Adrenal gland (tissue), 12 donors: Measurements from ENCODE around the gene OXNAD1. TPM values are rescaled to one million over a fixed set of nuclear protein-coding genes. Genes with fewer than 3 reads are reported as not detected.

Source experiments
- DNase-seq, 7 donors: peaks; one replicate each; pipeline ENCODE4 v3.0.0-alpha.2; 2019 to 2020
- H3K27ac ChIP-seq, 5 donors: fragments of 200-600 bp; sonication (generic) in 4 of 5; 1 replicate in 3 of 5; 2 replicates in 2 of 5; pipeline versions ENCODE4 v1.5.1 to v1.8.0; 2016 to 2020; ENCODE audit warnings: mild to moderate bottlenecking in 1 of 5
- H3K27me3 ChIP-seq: fragments of 200-600 bp; 2 replicates; pipeline ENCODE4 v1.8.0; 2021
- H3K36me3 ChIP-seq, 2 donors: fragments of 200-600 bp; replicated peaks in 1 of 2; 1 replicate in 1 of 2; 2 replicates in 1 of 2; pipeline versions ENCODE4 v1.5.1 to v1.8.0; 2018 to 2022
- H3K4me1 ChIP-seq, 2 donors: fragments of 200-600 bp; replicated peaks in 1 of 2; 1 replicate in 1 of 2; 2 replicates in 1 of 2; pipeline versions ENCODE4 v1.5.1 to v1.8.0; 2018 to 2021
- H3K4me3 ChIP-seq, 4 donors: fragments of 200-600 bp; sonication (generic) in 3 of 4; one replicate each; pipeline ENCODE4 v1.5.1; 2016 to 2018
- H3K9me3 ChIP-seq, 3 donors: fragments of 200-600 bp; sonication (generic) in 1 of 3; replicated peaks in 1 of 3; 1 replicate in 2 of 3; 2 replicates in 1 of 3; pipeline versions ENCODE4 v1.5.1 to v1.8.0; 2016 to 2021
- POLR2A ChIP-seq, 2 donors: fragments of 450-650 bp; IDR thresholded peaks; one replicate each; pipeline ENCODE4 v1.6.1; 2017; ENCODE audit warnings: antibody characterized with exemption in 2 of 2, mild to moderate bottlenecking in 2 of 2, moderate library complexity in 1 of 2
- WGBS, 4 donors: extraction: QIAGEN DNeasy Blood & Tissue Kit in 2 of 4; methylation state at CpG; one replicate each; pipeline versions ENCODE4 v1.1.5 to v1.1.7; 2013 to 2017; 5-methylcytosine and 5-hydroxymethylcytosine counted together
- intact Hi-C, 2 donors: fragments of 100-400 bp; cut with DNase I; formaldehyde crosslinking; loops; one replicate each; pipeline versions ENCODE4 v1.14.1 to v1.15.0; 2022 to 2023
- polyA plus RNA-seq, 3 donors: library from polyadenylated mRNA; stranded (reverse); fragments of 200-250 nt in 2 of 3; fragments of 350-450 nt in 1 of 3; fragmentation: Illumina TruSeq in 1 of 3; extraction: RNeasy Lipid Tissue Mini Kit (QIAGEN cat#74804) in 1 of 3; gene quantifications; one replicate each; pipeline ENCODE4 v1.2.3, GENCODE V29; 2013 to 2014
- total RNA-seq, 9 donors: library from RNA; depleted of rRNA in 4 of 9; stranded (reverse); fragments of >200 nt in 4 of 9; fragments of 120-200 nt in 1 of 9; fragmentation: NEBNext Ultra II Directional in 1 of 9; extraction: Animal tissue kit (Norgen Biotek cat#: 25700) in 1 of 9; gene quantifications; one replicate each; pipeline versions ENCODE4 v1.1.0 to v1.2.4, GENCODE V29; 2013 to 2023
- TF ChIP-seq, protein P1 (sequence below), 6 experiments: fragments of 450-650 bp in 4 of 6; fragments of 200-600 bp in 2 of 6; sonication (generic) in 1 of 6; IDR thresholded peaks; 1 replicate in 5 of 6; 2 replicates in 1 of 6; pipeline versions ENCODE4 v1.5.1 to v1.8.0; 2016 to 2021; ENCODE audit warnings: antibody characterized with exemption in 6 of 6, mild to moderate bottlenecking in 2 of 6, moderate library complexity in 1 of 6
- donor health status: healthy with polysubstance abuse.
- donor health status: Bipolar disorder and iron deficiency.
- donor health status: DM: yes; HTN: yes; CAD: no.
- donor health status: DM: no; HTN: no; CAD: no.
- donor health status: DM: no; HTN: no; CAD: no.
- donor health status: DM: yes; HTN: yes; CAD: no.

OXNAD1 gene
- total and polyA plus RNA-seq, 12 donors, result 3.6 to 22.2 (median 11.2) TPM

DNA sequence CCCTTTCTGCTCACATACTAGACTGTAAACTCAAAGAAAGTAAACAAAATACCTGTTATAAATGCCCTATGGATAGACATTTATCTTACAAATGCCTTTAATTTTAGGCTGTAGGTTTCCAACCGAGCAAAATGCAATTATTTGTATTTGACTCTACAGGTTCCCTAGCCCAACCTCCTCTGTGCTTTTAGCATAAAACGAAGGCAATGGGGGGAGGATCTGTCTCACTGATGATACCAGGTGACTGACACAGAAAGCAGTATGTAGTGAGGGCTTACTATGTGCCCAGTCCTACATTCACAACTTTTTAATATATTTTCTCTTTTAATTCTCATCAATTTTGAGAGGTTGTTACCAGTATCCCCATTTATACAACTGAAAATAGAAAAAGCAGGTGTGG lies 87.4 kb downstream of the OXNAD1 start:
- TF ChIP-seq POLR2A (IDR thresholded peaks at IDR 0.05), result no peak
- TF ChIP-seq, protein P1, sequence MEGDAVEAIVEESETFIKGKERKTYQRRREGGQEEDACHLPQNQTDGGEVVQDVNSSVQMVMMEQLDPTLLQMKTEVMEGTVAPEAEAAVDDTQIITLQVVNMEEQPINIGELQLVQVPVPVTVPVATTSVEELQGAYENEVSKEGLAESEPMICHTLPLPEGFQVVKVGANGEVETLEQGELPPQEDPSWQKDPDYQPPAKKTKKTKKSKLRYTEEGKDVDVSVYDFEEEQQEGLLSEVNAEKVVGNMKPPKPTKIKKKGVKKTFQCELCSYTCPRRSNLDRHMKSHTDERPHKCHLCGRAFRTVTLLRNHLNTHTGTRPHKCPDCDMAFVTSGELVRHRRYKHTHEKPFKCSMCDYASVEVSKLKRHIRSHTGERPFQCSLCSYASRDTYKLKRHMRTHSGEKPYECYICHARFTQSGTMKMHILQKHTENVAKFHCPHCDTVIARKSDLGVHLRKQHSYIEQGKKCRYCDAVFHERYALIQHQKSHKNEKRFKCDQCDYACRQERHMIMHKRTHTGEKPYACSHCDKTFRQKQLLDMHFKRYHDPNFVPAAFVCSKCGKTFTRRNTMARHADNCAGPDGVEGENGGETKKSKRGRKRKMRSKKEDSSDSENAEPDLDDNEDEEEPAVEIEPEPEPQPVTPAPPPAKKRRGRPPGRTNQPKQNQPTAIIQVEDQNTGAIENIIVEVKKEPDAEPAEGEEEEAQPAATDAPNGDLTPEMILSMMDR (IDR thresholded peaks at IDR 0.05), result no peak
- Histone ChIP-seq H3K27me3 (no peaks in the 10 kb centered on the region), H3K9me3 (no peaks in the 10 kb centered on the region), H3K36me3 (no peaks in the 10 kb centered on the region), H3K27ac (no peak overlapping the region), H3K4me1 (no peaks in the 10 kb centered on the region), H3K4me3 (no peak overlapping the region)
- DNase-seq, result no peak
- intact Hi-C loops, result no loop called here
- WGBS, 4 donors, result 53 to 73% (median 67%) methylated on average over 2 of the region's 2 CpGs

DNA sequence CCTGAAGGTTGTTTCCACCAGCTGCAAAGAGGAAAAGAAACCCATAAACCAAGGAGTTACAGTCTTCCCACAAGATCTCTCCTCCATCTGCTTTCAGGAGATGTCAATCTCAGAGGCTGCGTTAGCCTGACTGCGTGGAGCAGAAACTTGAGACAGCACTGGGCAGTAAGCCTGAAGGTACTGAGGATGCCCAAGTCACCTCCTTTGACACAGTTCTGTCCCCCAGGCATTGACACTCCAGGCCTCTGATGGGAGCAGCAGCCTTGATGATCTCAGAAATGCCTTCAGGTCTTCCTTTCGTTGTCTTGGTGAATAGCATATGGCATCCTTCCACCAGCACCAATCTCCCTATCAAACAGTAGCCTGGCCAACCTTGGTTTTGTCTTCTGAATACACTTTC lies 89.3 kb downstream of the OXNAD1 start:
- intact Hi-C loops, result no loop called here
- no peaks in the 10 kb centered on the region for H3K36me3 ChIP-seq
- TF ChIP-seq, protein P1 (IDR thresholded peaks at IDR 0.05), result no peak
- no peak for TF ChIP-seq POLR2A (IDR thresholded peaks at IDR 0.05)
- no peaks in the 10 kb centered on the region for H3K27me3 ChIP-seq
- no peaks in the 10 kb centered on the region for H3K4me1 ChIP-seq
- H3K27ac ChIP-seq, result no peak overlapping the region
- no peak for DNase-seq
- no peak overlapping the region for H3K4me3 ChIP-seq
- WGBS, 4 donors, result 87 to 94% (median 92%) methylated on average over 3 of the region's 3 CpGs
- H3K9me3 ChIP-seq, result no peaks in the 10 kb centered on the region

Other genes starting within 250 kb of the OXNAD1 start
- 10 to 100 TPM in 8 of 9 donors, 1 to 10 TPM in 1; 2.9 to 22.8 (median 15.0) TPM for gene GALNT15, start 90.5 kb upstream of the OXNAD1 start, total RNA-seq
- 10 to 100 TPM in 1 of 3 donors, 1 to 10 TPM in 2; 6.6 to 10.8 (median 7.4) TPM for gene GALNT15, start 90.5 kb upstream of the OXNAD1 start, polyA plus RNA-seq
- 10 to 100 TPM; 12.9 to 39.7 (median 19.2) TPM for gene DPH3, start 269 bp upstream of the OXNAD1 start, total RNA-seq
- gene DPH3, start 269 bp upstream of the OXNAD1 start, polyA plus RNA-seq, result 10 to 100 TPM in 1 of 3 donors, 1 to 10 TPM in 2; 6.6 to 42.7 (median 9.4) TPM
- 10 to 100 TPM in 6 of 9 donors, 1 to 10 TPM in 3; 8.3 to 35.7 (median 22.7) TPM for gene RFTN1, start 248.5 kb downstream of the OXNAD1 start, total RNA-seq
- 10 to 100 TPM; 10.3 to 15.6 (median 11.8) TPM for gene RFTN1, start 248.5 kb downstream of the OXNAD1 start, polyA plus RNA-seq